Activated CD4-positive, alpha-beta memory T cell treated with anti-CD3 and anti-CD28 coated beads, Interleukin-2, amount 10 ng/mL, durations not matched to agents 7 days and 5 days (primary cell): ENCODE results near the gene ZMYM4. TPM values are rescaled to one million over a fixed set of nuclear protein-coding genes. Genes with fewer than 3 reads are reported as not detected.
A peak's percentile ranks its signal among the peaks of the same experiment; 100 is the strongest.

ENCODE experiments used
- CTCF ChIA-PET: fragments of 350-600 bp; sonication (Branson Sonifier 250); formaldehyde crosslinking; loops from one replicate; lab custom pipeline; 2021; ENCODE audit warnings: antibody characterized with exemption, inconsistent platforms; lab: Charles Lee
- POLR2A ChIA-PET: fragments of 350-600 bp; sonication (Branson Sonifier 250); formaldehyde crosslinking; loops from one replicate; lab custom pipeline; 2021; ENCODE audit warnings: antibody characterized with exemption; lab: Charles Lee
- DNase-seq: peaks from one replicate; pipeline ENCODE4 v3.0.0-alpha.2; 2020
- H3K27ac Mint-ChIP-seq: one replicate; pipeline ENCODE4 v1.8.0; 2021; ENCODE audit warnings: mild to moderate bottlenecking, mixed read lengths
- H3K27me3 Mint-ChIP-seq: one replicate; pipeline ENCODE4 v1.8.0; 2021; ENCODE audit warnings: mixed read lengths
- H3K36me3 Mint-ChIP-seq: one replicate; pipeline ENCODE4 v1.8.0; 2021; ENCODE audit warnings: low read depth, mixed read lengths
- H3K4me1 Mint-ChIP-seq: one replicate; pipeline ENCODE4 v1.8.0; 2021; ENCODE audit warnings: mixed read lengths
- H3K4me3 Mint-ChIP-seq: one replicate; pipeline ENCODE4 v1.8.0; 2021; ENCODE audit warnings: mild to moderate bottlenecking, mixed read lengths
- H3K9me3 Mint-ChIP-seq: one replicate; pipeline ENCODE4 v1.8.0; 2021; ENCODE audit warnings: mixed read lengths
- total RNA-seq, 2 experiments: library from RNA; stranded (reverse); gene quantifications; one replicate each; pipeline ENCODE4 v1.2.3, GENCODE V29; 2021

Gene ZMYM4
- total RNA-seq, 2 experiments from 2014 or later: 26.8 to 28.7 TPM

DNA sequence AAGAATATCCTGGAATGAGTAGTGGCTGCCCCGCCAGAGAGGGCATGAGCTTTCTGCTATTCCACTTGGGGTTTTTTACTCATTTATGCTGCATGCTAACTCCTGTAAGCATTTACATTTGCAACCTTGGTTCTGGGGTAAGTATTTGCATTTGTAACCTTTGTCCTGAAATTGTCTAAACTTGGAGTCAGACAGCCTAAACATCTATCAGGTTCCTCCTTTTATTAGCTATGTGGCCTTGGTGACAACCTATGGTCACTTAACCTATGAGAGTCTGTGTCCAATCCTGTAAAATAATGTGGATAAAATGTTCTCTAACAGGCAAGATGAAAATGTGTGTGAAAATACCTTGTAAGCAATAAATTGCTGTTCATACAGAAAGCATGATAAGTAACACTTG is 8.9 kb upstream of the ZMYM4 start:
- no peak overlapping the region for H3K4me3 Mint-ChIP-seq
- ChIA-PET CTCF (no interaction called here), POLR2A (interaction anchor here (0.5 kb wide), 1 partner anchor 66 kb away, joined by 3 read pairs; no protein-coding TSS in a partner anchor)
- DNase-seq: no peak
- H3K27ac Mint-ChIP-seq: no peak overlapping the region
- no peaks in the 10 kb centered on the region for H3K36me3 Mint-ChIP-seq
- H3K4me1 Mint-ChIP-seq: no peaks in the 10 kb centered on the region
- peaks cover 15% of the 10 kb centered on the region for H3K27me3 Mint-ChIP-seq
- no peaks in the 10 kb centered on the region for H3K9me3 Mint-ChIP-seq

GRCh38 chr1:35261412-35262120 is 6.9 kb upstream of the ZMYM4 start:
- POLR2A ChIA-PET: no interaction called here

DNA sequence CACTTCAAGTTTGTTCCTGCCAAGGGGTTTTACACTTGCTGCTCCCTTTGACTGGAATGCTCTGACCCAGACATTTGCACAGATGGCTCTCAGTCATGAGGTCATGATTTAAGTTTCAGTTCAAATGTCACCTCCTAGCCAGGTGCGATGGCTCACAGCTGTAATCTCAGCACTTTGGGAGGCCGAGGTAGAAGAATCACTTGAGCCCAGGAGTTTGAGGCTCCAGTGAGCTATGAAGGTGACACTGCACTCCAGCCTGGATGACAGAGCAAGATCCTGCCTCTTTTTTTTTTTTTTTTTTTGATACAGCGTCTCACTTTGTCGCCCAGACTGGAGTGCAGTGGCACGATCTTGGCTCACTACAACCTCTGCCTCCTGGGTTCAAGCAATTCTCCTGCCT is 4.5 kb upstream of the ZMYM4 start:
- H3K27me3 Mint-ChIP-seq: peaks cover 19% of the 10 kb centered on the region
- ChIA-PET POLR2A (no interaction called here), CTCF (no interaction called here)
- H3K9me3 Mint-ChIP-seq: no peaks in the 10 kb centered on the region
- peaks cover 12% of the 10 kb centered on the region for H3K4me1 Mint-ChIP-seq
- no peak overlapping the region for H3K4me3 Mint-ChIP-seq
- DNase-seq: no peak
- H3K27ac Mint-ChIP-seq: no peak overlapping the region
- peaks cover 5% of the 10 kb centered on the region for H3K36me3 Mint-ChIP-seq

More at GRCh38 chr1:35261412-35262120, 6.9 kb upstream of the ZMYM4 start:
- no peak for DNase-seq
- H3K9me3 Mint-ChIP-seq: no peaks in the 10 kb centered on the region
- CTCF ChIA-PET: no interaction called here
- H3K4me1 Mint-ChIP-seq: peaks cover 7% of the 10 kb centered on the region
- peaks cover 19% of the 10 kb centered on the region for H3K27me3 Mint-ChIP-seq
- no peak overlapping the region for H3K27ac Mint-ChIP-seq
- H3K36me3 Mint-ChIP-seq: no peaks in the 10 kb centered on the region
- H3K4me3 Mint-ChIP-seq: no peak overlapping the region

DNA sequence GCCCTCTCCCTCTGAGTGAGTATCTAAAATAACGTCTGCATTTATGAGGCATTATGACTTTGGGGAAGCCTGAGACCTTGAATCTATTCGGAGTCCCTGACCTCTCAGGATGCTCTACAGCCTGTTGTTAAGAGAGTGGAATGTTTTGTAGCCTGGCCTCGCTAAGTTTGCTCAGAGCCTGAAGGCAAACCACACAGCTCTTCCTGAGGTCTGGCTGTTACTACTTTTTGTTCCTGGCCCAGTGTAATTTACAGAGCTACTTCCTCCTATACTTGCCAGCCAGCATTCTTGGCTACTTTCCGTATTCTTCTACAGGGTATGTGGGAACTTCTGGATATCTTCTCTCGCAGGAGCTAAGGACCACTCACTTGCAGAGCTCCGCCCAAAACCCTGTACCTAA is 3.6 kb upstream of the ZMYM4 start:
- ChIA-PET POLR2A (no interaction called here), CTCF (interaction anchor here (1.3 kb wide), 1 partner anchor 63 kb away, joined by 3 read pairs; no protein-coding TSS in a partner anchor)
- peaks cover 19% of the 10 kb centered on the region for H3K27me3 Mint-ChIP-seq
- H3K36me3 Mint-ChIP-seq: peaks cover 5% of the 10 kb centered on the region
- no peaks in the 10 kb centered on the region for H3K9me3 Mint-ChIP-seq
- no peak overlapping the region for H3K27ac Mint-ChIP-seq
- no peak overlapping the region for H3K4me3 Mint-ChIP-seq
- peaks cover 17% of the 10 kb centered on the region for H3K4me1 Mint-ChIP-seq
- no peak for DNase-seq

GRCh38 chr1:35266306-35266705 is 2.2 kb upstream of the ZMYM4 start:
- H3K4me3 Mint-ChIP-seq: no peak overlapping the region
- POLR2A ChIA-PET: no interaction called here
- no peaks in the 10 kb centered on the region for H3K9me3 Mint-ChIP-seq
- no peak overlapping the region for H3K27ac Mint-ChIP-seq
- peaks cover 26% of the 10 kb centered on the region for H3K4me1 Mint-ChIP-seq
- peaks cover 8% of the 10 kb centered on the region for H3K36me3 Mint-ChIP-seq
- H3K27me3 Mint-ChIP-seq: peaks cover 19% of the 10 kb centered on the region
- DNase-seq: no peak
- CTCF ChIA-PET: interaction anchor here (0.6 kb wide), 1 partner anchor 42 kb away, joined by 5 read pairs; no protein-coding TSS in a partner anchor

DNA sequence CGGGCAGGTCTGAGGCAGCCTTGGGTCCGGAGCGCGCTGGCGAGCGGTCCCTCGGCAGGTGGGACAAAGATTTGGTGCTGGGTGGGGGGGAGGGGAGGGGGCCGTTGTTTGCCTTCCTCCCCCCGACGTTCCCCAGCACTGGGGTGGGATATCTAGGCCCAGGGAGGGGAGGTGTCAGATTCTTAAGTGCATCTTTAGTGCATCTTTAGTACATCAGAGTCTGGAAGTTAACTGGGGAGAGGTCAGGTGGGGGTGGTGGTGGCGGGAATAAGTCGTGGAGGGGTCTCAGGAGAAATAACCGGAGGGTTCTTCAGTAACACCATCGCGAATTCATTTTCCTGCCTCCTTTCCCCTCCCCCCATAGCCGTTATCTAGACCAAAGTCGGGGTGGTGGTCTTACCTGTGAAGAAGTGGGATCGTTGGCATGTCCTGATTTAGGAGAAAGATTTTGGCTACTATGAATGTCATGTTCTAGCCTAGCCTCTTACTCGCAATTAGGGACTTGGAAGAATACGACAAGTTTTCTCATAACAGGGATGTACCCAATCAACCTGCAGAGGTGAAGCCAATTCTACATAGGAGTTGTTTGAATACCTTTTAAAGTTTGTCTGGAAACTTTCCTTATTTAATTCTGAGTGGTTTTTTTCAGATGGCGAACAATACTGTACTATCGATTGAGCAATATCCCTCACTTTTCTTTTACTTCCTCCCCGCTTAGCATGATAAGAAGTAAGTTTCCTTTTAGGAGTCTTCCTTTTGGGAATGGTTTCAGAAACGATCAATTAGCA is 886 bp downstream of the ZMYM4 start:
- Mint-ChIP-seq H3K36me3 (peaks cover 15% of the 10 kb centered on the region), H3K9me3 (no peaks in the 10 kb centered on the region)
- DNase-seq: no peak

GRCh38 chr1:35269989-35270289 is 1.4 kb downstream of the ZMYM4 start:
- Mint-ChIP-seq H3K4me3 (peak overlapping the region; percentile 82), H3K36me3 (peaks cover 15% of the 10 kb centered on the region), H3K27me3 (peaks cover 4% of the 10 kb centered on the region), H3K4me1 (peaks cover 27% of the 10 kb centered on the region), H3K27ac (peak overlapping the region; percentile 69), H3K9me3 (no peaks in the 10 kb centered on the region)
- ChIA-PET POLR2A (interaction anchor here (0.9 kb wide), 1 partner anchor 410 kb away, joined by 3 read pairs; the partner anchor contains the start of gene SMIM12), CTCF (interaction anchor here (0.9 to 1.0 kb wide), 2 partner anchors 403 to 410 kb away, joined by 3 read pairs; partner anchors contain the start of gene SMIM12)
- DNase-seq: no peak

More for the DNA sequence above, 886 bp downstream of the ZMYM4 start:
- POLR2A ChIA-PET: interaction anchor here (0.9 to 1.1 kb wide), 2 partner anchors 79 to 410 kb away, joined by 3 read pairs; partner anchors contain the start of gene SMIM12
- CTCF ChIA-PET: no interaction called here
- peaks cover 6% of the 10 kb centered on the region for H3K27me3 Mint-ChIP-seq
- peaks cover 29% of the 10 kb centered on the region for H3K4me1 Mint-ChIP-seq
- peak overlapping the region; percentile 82 for H3K4me3 Mint-ChIP-seq
- peak overlapping the region; percentile 69 for H3K27ac Mint-ChIP-seq

DNA sequence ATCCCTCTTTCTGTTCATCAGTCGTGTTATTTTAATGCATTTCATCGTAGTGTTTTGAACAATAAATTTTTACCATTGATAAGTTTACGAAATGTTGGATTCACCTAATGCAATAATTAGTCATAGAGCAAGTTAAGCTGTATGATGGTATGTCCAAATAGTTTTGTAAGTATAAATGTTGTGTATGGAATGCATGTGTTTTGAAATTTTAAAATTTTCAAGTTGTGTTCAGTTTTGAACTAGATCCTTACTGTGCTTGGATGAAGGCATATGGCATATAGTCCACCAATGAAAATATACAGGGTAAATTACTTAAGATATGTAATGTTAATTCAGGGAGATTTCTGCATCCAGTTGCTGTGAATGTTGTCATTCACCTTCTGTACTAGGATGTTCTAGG is 2.3 kb downstream of the ZMYM4 start:
- no peaks in the 10 kb centered on the region for H3K9me3 Mint-ChIP-seq
- peak overlapping the region; percentile 33 for H3K4me3 Mint-ChIP-seq
- POLR2A ChIA-PET: no interaction called here
- no peak for DNase-seq
- peaks cover 22% of the 10 kb centered on the region for H3K4me1 Mint-ChIP-seq
- H3K36me3 Mint-ChIP-seq: peaks cover 15% of the 10 kb centered on the region
- no peak overlapping the region for H3K27ac Mint-ChIP-seq
- CTCF ChIA-PET: interaction anchor here (0.9 to 1.0 kb wide), 2 partner anchors 404 to 411 kb away, joined by 3 read pairs; partner anchors contain the start of gene SMIM12
- H3K27me3 Mint-ChIP-seq: no peaks in the 10 kb centered on the region

DNA sequence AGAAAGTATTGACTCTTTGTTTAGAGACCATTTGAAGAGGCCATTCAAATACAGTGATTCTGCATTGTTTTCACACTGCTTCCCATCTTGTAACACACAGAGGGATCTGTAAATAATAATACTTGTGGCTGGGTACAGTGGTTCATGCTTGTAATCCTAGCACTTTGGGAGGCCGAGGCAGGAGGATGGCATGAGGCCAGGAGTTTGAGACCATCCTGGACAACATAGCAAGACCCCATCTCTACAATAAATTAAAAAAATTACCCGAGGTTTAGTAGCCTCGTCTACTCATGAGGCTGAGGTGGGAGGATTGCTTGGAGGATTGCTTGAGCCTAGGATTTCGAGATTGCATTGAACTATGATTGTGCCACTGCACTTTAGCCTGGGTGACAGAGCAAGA is 5.7 kb downstream of the ZMYM4 start:
- CTCF ChIA-PET: no interaction called here
- no peak for DNase-seq
- H3K27me3 Mint-ChIP-seq: no peaks in the 10 kb centered on the region
- H3K9me3 Mint-ChIP-seq: no peaks in the 10 kb centered on the region
- peaks cover 16% of the 10 kb centered on the region for H3K36me3 Mint-ChIP-seq
- H3K4me1 Mint-ChIP-seq: peaks cover 17% of the 10 kb centered on the region
- POLR2A ChIA-PET: no interaction called here
- H3K4me3 Mint-ChIP-seq: no peak overlapping the region
- H3K27ac Mint-ChIP-seq: no peak overlapping the region

DNA sequence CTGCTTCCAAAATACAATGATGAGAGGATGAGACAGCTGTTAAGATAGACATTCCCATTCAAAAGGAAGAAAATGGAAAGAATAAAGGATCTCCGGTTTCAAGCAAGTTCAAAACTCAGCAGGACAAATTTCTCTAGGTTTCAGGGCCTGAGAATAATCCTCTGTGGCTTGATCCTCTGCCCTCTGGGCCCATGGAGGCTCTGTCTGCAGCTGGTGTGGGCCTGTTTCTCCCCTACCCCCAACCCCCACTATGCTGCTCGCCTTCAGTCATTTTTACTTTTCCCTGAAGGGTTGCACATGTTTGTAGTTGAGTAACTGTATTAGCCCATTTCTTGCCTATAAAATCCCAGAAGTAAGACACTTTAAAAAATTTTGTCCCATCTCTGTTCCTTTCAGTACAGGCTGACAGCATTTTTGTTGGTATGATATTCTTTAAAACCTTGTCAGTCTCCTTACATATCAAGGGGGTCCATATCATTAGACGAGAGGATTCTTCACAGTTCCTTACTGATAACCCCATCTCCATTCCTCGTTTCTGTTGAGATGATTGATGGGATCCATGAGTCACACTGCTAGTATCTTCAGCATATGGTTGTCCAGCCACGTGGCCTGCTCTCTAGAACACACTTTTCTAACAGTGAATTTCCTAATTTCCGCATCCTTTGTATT is 10.5 kb downstream of the ZMYM4 start:
- CTCF ChIA-PET: no interaction called here
- H3K27ac Mint-ChIP-seq: no peak overlapping the region
- no peak for DNase-seq
- no peak overlapping the region for H3K4me3 Mint-ChIP-seq
- POLR2A ChIA-PET: no interaction called here
- H3K4me1 Mint-ChIP-seq: peaks cover 3% of the 10 kb centered on the region
- peaks cover 6% of the 10 kb centered on the region for H3K9me3 Mint-ChIP-seq
- H3K27me3 Mint-ChIP-seq: no peaks in the 10 kb centered on the region
- peaks cover 22% of the 10 kb centered on the region for H3K36me3 Mint-ChIP-seq

DNA sequence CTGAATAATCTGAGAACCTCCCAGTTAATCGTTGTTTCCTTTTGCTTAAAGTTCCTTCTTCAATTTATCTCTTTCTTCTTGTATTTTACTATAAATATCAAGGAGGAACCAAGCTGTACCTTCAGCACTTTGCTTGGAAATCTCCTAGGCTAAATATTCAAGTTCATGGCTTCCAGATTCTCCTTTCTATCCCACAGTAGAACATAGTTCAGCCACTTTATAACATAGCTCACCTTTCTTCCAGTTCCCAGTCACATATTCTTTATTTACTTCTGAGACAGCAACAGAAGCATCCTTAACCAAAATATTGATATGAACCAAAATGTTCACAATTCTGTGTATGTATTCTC is 11.0 kb downstream of the ZMYM4 start:
- Mint-ChIP-seq H3K27me3 (no peaks in the 10 kb centered on the region), H3K4me3 (no peak overlapping the region), H3K4me1 (peaks cover 3% of the 10 kb centered on the region), H3K27ac (no peak overlapping the region), H3K36me3 (peaks cover 25% of the 10 kb centered on the region), H3K9me3 (peaks cover 9% of the 10 kb centered on the region)
- CTCF ChIA-PET: no interaction called here
- no peak for DNase-seq
- POLR2A ChIA-PET: no interaction called here

GRCh38 chr1:35280006-35280405 is 11.5 kb downstream of the ZMYM4 start:
- peaks cover 13% of the 10 kb centered on the region for H3K9me3 Mint-ChIP-seq
- CTCF ChIA-PET: interaction anchor here (0.7 kb wide), 1 partner anchor 197 kb away, joined by 4 read pairs; no protein-coding TSS in a partner anchor

GRCh38 chr1:35281565-35281964 is 13.1 kb downstream of the ZMYM4 start:
- H3K27me3 Mint-ChIP-seq: no peaks in the 10 kb centered on the region
- H3K27ac Mint-ChIP-seq: no peak overlapping the region

More at GRCh38 chr1:35280006-35280405, 11.5 kb downstream of the ZMYM4 start:
- Mint-ChIP-seq H3K27ac (no peak overlapping the region), H3K36me3 (peaks cover 30% of the 10 kb centered on the region), H3K4me1 (peaks cover 3% of the 10 kb centered on the region), H3K4me3 (no peak overlapping the region), H3K27me3 (no peaks in the 10 kb centered on the region)
- POLR2A ChIA-PET: no interaction called here
- no peak for DNase-seq

More at GRCh38 chr1:35281565-35281964, 13.1 kb downstream of the ZMYM4 start:
- no peak overlapping the region for H3K4me3 Mint-ChIP-seq
- H3K36me3 Mint-ChIP-seq: peaks cover 37% of the 10 kb centered on the region
- H3K4me1 Mint-ChIP-seq: peaks cover 11% of the 10 kb centered on the region
- CTCF ChIA-PET: no interaction called here
- H3K9me3 Mint-ChIP-seq: peaks cover 16% of the 10 kb centered on the region
- no peak for DNase-seq
- POLR2A ChIA-PET: no interaction called here
